K562 (cell line): ENCODE data around the gene CTRL. TPM values are rescaled to one million over a fixed set of nuclear protein-coding genes. Genes with fewer than 3 reads are reported as not detected.
A peak's percentile ranks its signal among the peaks of the same experiment; 100 is the strongest.

Source experiments
- ARHGAP35 ChIP-seq: fragments of 450-650 bp; IDR thresholded peaks from 2 replicates; pipeline ENCODE4 v1.6.1; 2018; ENCODE audit not compliant: partially characterized antibody
- CBX8 ChIP-seq: fragments of 200-600 bp; sonication (generic); IDR thresholded peaks from 2 replicates; pipeline ENCODE4 v1.6.1; 2012; ENCODE audit warnings: borderline replicate concordance, mixed run types, low read depth, mild to moderate bottlenecking, moderate library complexity, mixed read lengths, low read length, control low read depth, inconsistent platforms; ENCODE audit not compliant: poor library complexity, severe bottlenecking; ENCODE audit errors: extremely low read depth
- CGGBP1 ChIP-seq: fragments of 250-450 bp; sonication (Bioruptor Pico); IDR thresholded peaks from 2 replicates; pipeline ENCODE4 v1.9.0; 2021; ENCODE audit warnings: mild to moderate bottlenecking
- DIDO1 ChIP-seq: fragments of 450-650 bp; IDR thresholded peaks from 2 replicates; pipeline ENCODE4 v1.6.1; 2016; ENCODE audit warnings: low read depth, missing biosample characterization, missing genetic modification characterization
- DNMT1 ChIP-seq: fragments of 450-650 bp; IDR thresholded peaks from 2 replicates; pipeline ENCODE4 v1.6.1; 2016; ENCODE audit warnings: antibody characterized with exemption, mild to moderate bottlenecking
- DPF2 ChIP-seq: fragments of 450-650 bp; IDR thresholded peaks from 2 replicates; pipeline ENCODE4 v1.6.1; 2016
- ELF1 ChIP-seq: fragments of 200-800 bp; sonication (Bioruptor generic); IDR thresholded peaks from 2 replicates; pipeline ENCODE4 v1.6.1; 2016; ENCODE audit warnings: missing genetic modification characterization, missing compliant biosample characterization
- ESRRA ChIP-seq: fragments of 450-650 bp; IDR thresholded peaks from 2 replicates; pipeline ENCODE4 v1.6.1; 2014; ENCODE audit warnings: low read depth, mild to moderate bottlenecking, moderate library complexity, borderline replicate concordance
- FOXP1 ChIP-seq: sonication (generic); formaldehyde crosslinking; IDR thresholded peaks from 2 replicates; pipeline ENCODE4 v1.8.0; 2022; ENCODE audit warnings: mild to moderate bottlenecking, missing genetic modification reagents
- HDAC6 ChIP-seq: IDR thresholded peaks from 2 replicates; pipeline ENCODE4 v1.6.1; 2012; ENCODE audit warnings: low read depth, mild to moderate bottlenecking, control low read depth, inconsistent platforms, low read length, moderate library complexity
- HNRNPUL1 ChIP-seq: fragments of 200-400 bp; formaldehyde crosslinking; IDR thresholded peaks from 2 replicates; pipeline ENCODE4 v1.6.1; 2017; ENCODE audit warnings: low read length
- JUNB ChIP-seq: fragments of 450-650 bp; formaldehyde crosslinking; conservative IDR thresholded peaks from 2 replicates; pipeline ENCODE4 v1.4.0; 2020; ENCODE audit warnings: mild to moderate bottlenecking
- PYGO2 ChIP-seq: fragments of 450-650 bp; IDR thresholded peaks from 2 replicates; pipeline ENCODE4 v1.6.1; 2016; ENCODE audit warnings: mild to moderate bottlenecking, missing genetic modification characterization, moderate library complexity, missing compliant biosample characterization
- SIN3B ChIP-seq: fragments of 450-650 bp; IDR thresholded peaks from 2 replicates; pipeline ENCODE4 v1.6.1; 2017; ENCODE audit warnings: low read depth, mild to moderate bottlenecking, moderate library complexity
- SMAD1 ChIP-seq: fragments of 150-350 bp; IDR thresholded peaks from 2 replicates; pipeline ENCODE4 v1.6.1; 2014; ENCODE audit warnings: low read length, low read depth; ENCODE audit not compliant: partially characterized antibody
- SMAD4 ChIP-seq: fragments of 250-450 bp; sonication (Bioruptor Pico); conservative IDR thresholded peaks from 2 replicates; pipeline ENCODE4 v1.8.0; 2021; ENCODE audit warnings: inconsistent platforms, mild to moderate bottlenecking, moderate library complexity
- ZBTB9 ChIP-seq: fragments of 450-650 bp; formaldehyde crosslinking; IDR thresholded peaks from 2 replicates; pipeline ENCODE4 v1.4.0; 2020; ENCODE audit warnings: mild to moderate bottlenecking, moderate library complexity
- ZFPM2 ChIP-seq: fragments of 250-450 bp; sonication (Bioruptor Pico); IDR thresholded peaks from 2 replicates; pipeline ENCODE4 v1.5.1; 2022; ENCODE audit warnings: mild to moderate bottlenecking
- ZNF140 ChIP-seq: fragments of 250-450 bp; sonication (Bioruptor Pico); IDR thresholded peaks from 2 replicates; pipeline ENCODE4 v1.8.0; 2021; ENCODE audit warnings: moderate library complexity, mild to moderate bottlenecking, inconsistent platforms
- ZNF764 ChIP-seq: fragments of 250-450 bp; sonication (Bioruptor Pico); IDR thresholded peaks from 2 replicates; pipeline ENCODE4 v1.4.0; 2020; ENCODE audit warnings: low read depth, mild to moderate bottlenecking, moderate library complexity
- polyA plus RNA-seq, 8 experiments: library from polyadenylated mRNA; depleted of rRNA in 4 of 8; stranded (reverse) in 5 of 8; unstranded in 3 of 8; fragments of >200 nt; fragmentation: Nextera tagmentation in 2 of 8; fragmentation: Illumina TruSeq in 1 of 8; extraction: Ambion mirVana in 2 of 8; extraction: Trizol in 1 of 8; gene quantifications; 2 replicates each; pipeline versions ENCODE4 v1.2.1 to v1.2.3, GENCODE V29; 2011 to 2014; ENCODE audit warnings: inconsistent platforms in 1 of 8, missing spikeins in 1 of 8
- total RNA-seq, 7 experiments: library from RNA; depleted of rRNA in 6 of 7; stranded (reverse); fragments of >200 nt in 6 of 7; fragmentation: Illumina TruSeq in 2 of 7; extraction: Trizol in 2 of 7; gene quantifications; 2 replicates each; pipeline versions ENCODE4 v1.2.1 to v1.2.3, GENCODE V29; 2011 to 2021; ENCODE audit warnings: low replicate concordance in 1 of 7
- TF ChIP-seq, protein P1 (sequence below): fragments of 250-450 bp; sonication (Bioruptor Pico); IDR thresholded peaks from 2 replicates; pipeline ENCODE4 v1.8.0; 2021; ENCODE audit warnings: mild to moderate bottlenecking, moderate library complexity
- TF ChIP-seq, protein P2 (sequence below): sonication (generic); formaldehyde crosslinking; IDR thresholded peaks from 2 replicates; pipeline ENCODE4 v1.8.0; 2022; ENCODE audit warnings: missing genetic modification reagents, mild to moderate bottlenecking, borderline replicate concordance
- TF ChIP-seq, protein P3 (sequence below): fragments of 250-450 bp; sonication (Bioruptor Pico); IDR thresholded peaks from 2 replicates; pipeline ENCODE4 v1.9.0; 2021; ENCODE audit warnings: mild to moderate bottlenecking, inconsistent platforms

CTRL gene
- total and polyA plus RNA-seq, 9 of the 15 experiments (the other 6 are each of a cell fraction or from before 2014, with no cell fraction given): 1.4 to 5.6 (median 2.5) TPM

DNA sequence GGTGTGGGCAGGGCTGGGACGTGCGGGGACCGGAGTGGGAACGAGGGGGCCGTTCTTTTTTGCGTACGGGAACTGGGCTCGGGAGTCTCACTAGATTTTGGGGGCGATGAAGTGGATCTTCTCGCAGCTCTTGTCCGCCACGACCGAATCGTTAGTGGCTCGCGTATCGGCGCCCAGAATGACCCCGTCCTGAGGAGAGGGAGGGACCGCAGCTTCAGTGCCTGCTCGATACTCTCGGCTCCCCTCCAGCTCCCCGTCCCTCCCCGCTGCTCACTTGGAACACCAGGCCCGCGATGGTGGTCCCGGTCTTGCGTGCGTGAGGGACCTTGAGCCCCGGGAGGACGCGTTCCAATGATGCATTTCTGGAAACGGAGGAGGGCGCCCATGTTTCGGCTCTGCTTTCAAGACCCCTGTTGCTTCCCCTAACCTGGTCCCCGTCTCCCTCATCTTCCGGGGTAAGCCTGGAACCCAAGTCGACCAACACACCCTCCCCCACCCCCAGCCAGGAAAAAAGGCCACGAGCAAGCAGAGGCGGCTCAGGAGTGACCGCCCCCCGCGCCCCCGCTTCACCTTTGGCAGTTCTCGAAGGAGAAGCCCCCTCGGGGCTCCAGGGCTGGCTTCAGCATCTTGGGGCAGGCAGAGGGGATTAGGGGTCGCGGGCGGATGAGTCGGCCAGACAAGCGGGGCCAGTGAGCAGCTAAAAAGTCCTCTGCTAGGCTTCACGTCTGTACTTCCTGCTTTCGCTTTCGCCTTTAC is 4.6 kb upstream of the CTRL start, which contains the start of gene PSMB10 (continued):
- TF ChIP-seq, protein P1, sequence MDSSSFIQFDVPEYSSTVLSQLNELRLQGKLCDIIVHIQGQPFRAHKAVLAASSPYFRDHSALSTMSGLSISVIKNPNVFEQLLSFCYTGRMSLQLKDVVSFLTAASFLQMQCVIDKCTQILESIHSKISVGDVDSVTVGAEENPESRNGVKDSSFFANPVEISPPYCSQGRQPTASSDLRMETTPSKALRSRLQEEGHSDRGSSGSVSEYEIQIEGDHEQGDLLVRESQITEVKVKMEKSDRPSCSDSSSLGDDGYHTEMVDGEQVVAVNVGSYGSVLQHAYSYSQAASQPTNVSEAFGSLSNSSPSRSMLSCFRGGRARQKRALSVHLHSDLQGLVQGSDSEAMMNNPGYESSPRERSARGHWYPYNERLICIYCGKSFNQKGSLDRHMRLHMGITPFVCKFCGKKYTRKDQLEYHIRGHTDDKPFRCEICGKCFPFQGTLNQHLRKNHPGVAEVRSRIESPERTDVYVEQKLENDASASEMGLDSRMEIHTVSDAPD (CRISPR knock-in tag): no peak
- TF ChIP-seq SIN3B: no peak
- TF ChIP-seq HNRNPUL1: no peak
- no peak for TF ChIP-seq DPF2
- TF ChIP-seq FOXP1 (CRISPR knock-in tag): no peak
- no peak for TF ChIP-seq DIDO1 (tag)
- no peak for TF ChIP-seq DNMT1
- TF ChIP-seq SMAD1: peak; percentile 6
- TF ChIP-seq JUNB (CRISPR knock-in tag): no peak
- no peak for TF ChIP-seq SMAD4 (CRISPR knock-in tag)
- TF ChIP-seq ARHGAP35: no peak
- no peak for TF ChIP-seq ZFPM2 (CRISPR knock-in tag)
- no peak for TF ChIP-seq ESRRA
- no peak for TF ChIP-seq ZNF140 (CRISPR knock-in tag)
- TF ChIP-seq ZBTB9 (CRISPR knock-in tag): peak; percentile 52; the same call in 1 of the 2 replicates
- TF ChIP-seq PYGO2: no peak
- TF ChIP-seq, protein P2, sequence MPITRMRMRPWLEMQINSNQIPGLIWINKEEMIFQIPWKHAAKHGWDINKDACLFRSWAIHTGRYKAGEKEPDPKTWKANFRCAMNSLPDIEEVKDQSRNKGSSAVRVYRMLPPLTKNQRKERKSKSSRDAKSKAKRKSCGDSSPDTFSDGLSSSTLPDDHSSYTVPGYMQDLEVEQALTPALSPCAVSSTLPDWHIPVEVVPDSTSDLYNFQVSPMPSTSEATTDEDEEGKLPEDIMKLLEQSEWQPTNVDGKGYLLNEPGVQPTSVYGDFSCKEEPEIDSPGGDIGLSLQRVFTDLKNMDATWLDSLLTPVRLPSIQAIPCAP (CRISPR knock-in tag): no peak
- TF ChIP-seq, protein P3, sequence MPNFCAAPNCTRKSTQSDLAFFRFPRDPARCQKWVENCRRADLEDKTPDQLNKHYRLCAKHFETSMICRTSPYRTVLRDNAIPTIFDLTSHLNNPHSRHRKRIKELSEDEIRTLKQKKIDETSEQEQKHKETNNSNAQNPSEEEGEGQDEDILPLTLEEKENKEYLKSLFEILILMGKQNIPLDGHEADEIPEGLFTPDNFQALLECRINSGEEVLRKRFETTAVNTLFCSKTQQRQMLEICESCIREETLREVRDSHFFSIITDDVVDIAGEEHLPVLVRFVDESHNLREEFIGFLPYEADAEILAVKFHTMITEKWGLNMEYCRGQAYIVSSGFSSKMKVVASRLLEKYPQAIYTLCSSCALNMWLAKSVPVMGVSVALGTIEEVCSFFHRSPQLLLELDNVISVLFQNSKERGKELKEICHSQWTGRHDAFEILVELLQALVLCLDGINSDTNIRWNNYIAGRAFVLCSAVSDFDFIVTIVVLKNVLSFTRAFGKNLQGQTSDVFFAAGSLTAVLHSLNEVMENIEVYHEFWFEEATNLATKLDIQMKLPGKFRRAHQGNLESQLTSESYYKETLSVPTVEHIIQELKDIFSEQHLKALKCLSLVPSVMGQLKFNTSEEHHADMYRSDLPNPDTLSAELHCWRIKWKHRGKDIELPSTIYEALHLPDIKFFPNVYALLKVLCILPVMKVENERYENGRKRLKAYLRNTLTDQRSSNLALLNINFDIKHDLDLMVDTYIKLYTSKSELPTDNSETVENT: no peak
- peak; percentile 73 for TF ChIP-seq ELF1 (tag)
- TF ChIP-seq HDAC6: no peak
- no peak for TF ChIP-seq CBX8
- no peak for TF ChIP-seq CGGBP1 (CRISPR knock-in tag)
- TF ChIP-seq ZNF764 (CRISPR knock-in tag): no peak
